ENCODE data around the gene EXOC3L2. TPM values are rescaled to one million over a fixed set of nuclear protein-coding genes. Genes with fewer than 3 reads are reported as not detected.

EXOC3L2 gene
- total and polyA plus RNA-seq, 2 of the 8 experiments (the other 6 are each of a cell fraction or from before 2014, with no cell fraction given) = 1.4 to 1.6 TPM

GRCh38 chr19:45247136-45247535 lies 1.9 kb upstream of the EXOC3L2 start (continued):
- TF ChIP-seq CHD7 (IDR thresholded peaks at IDR 0.05; ENCODE audit: insufficient replicate concordance, low read length) (no peak), TBP (IDR thresholded peaks at IDR 0.05; ENCODE audit: low read depth, low read length) (no peak), CHD2 (IDR thresholded peaks at IDR 0.05; ENCODE audit: low read length) (no peak), BRCA1 (IDR thresholded peaks at IDR 0.05; ENCODE audit: low read depth, low read length) (no peak), EZH2 (IDR thresholded peaks at IDR 0.05; ENCODE audit: low read depth, low read length, severe bottlenecking) (no peak), EGR1 (IDR thresholded peaks at IDR 0.05; ENCODE audit: borderline replicate concordance, low read depth, low read length) (no peak), ASH2L (IDR thresholded peaks at IDR 0.05; ENCODE audit: low read length) (no peak), SIRT6 (IDR thresholded peaks at IDR 0.05; ENCODE audit: low read length) (no peak), SUZ12 (IDR thresholded peaks at IDR 0.05; ENCODE audit: low read length) (no peak)

All from H1 (cell line).